ENCODE measurements around the gene ANKS3. TPM values are rescaled to one million over a fixed set of nuclear protein-coding genes. Genes with fewer than 3 reads are reported as not detected.

ANKS3 gene
- total RNA-seq, 1 donor from 2014 or later: 9.9 TPM

DNA sequence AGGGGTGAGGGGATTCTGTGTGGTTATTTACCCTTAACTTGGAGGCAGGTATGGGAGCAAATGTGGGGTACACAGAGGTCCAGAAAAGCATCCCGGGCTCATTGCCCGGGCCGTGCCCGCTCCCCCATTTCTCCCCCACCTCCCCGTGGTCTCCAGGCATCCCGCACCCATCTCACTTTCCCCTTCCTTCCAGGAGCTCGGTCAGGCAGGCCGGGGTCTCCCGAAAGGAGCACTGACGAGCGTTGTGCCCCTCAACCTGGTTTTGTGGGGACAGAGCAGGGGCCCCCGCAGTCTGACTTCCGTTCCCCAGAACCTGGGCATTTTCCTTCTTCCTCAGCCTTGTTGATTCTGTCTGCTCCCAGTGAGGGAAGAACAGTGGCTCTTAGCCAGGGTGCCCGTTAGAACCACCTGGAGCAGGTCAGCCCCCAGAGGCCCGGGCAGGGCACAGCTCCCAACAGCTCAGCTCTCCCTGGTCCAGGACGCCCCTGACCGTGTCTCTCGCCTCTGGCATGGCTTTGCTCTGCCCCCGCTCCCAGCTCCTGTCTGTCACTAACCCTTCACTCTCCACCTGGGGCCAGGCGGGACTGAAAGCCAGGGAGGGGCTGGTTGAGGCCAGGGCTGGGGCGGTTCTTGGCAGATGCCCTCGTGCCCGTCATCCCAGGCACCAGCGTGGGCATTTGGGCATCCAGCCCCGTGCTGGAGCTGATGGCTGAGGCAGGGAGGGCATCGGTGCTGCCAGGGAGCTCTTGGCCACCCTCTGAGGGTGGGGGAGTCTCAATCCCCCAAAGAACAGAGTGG, 53.2 kb downstream of the ANKS3 start:
- intact Hi-C loops (cut with DNase I): no loop called here
- peak; percentile 88 for DNase-seq (ENCODE audit: low spot score)

DNA sequence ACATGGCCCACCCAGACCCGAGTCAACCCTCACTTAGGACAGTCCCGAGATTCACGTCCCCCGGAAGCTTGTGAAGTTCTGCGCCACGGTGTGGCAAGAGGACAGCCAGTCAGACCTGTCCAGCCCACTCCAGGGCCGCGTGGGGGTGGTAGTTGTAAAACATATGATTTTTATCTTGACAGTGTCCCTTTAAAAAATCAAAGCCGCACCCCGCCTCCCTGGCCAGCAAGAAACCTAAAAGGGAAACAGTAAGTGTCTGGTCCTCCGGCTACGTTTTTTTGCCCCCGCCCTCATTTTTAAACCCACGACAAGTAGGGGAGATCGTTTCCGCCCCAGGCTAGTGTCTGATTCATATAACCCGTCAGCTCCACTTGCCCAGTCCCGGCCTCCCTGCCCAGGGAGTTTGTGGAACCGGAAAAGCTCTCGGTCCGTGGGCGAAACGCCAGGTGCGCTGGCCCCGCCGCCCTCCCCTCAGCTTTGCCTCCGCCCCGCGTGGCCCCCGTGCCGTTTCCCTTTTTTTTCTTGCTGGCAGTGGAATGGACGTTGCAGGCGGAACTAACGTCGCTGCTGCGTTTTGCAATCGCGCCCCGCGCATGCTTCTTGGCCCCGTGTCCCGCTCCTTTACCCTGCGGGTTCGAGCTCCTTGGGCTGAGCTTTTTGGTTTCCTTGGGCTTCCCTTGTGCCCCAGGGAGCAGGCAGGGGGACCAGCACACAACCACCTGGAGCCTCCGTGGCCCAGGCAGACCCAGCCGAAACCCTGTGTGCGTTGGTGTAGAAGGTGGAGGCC, 54.0 kb downstream of the ANKS3 start:
- intact Hi-C loops (cut with DNase I): no loop called here
- peak; percentile 94 for DNase-seq (ENCODE audit: low spot score)

DNA sequence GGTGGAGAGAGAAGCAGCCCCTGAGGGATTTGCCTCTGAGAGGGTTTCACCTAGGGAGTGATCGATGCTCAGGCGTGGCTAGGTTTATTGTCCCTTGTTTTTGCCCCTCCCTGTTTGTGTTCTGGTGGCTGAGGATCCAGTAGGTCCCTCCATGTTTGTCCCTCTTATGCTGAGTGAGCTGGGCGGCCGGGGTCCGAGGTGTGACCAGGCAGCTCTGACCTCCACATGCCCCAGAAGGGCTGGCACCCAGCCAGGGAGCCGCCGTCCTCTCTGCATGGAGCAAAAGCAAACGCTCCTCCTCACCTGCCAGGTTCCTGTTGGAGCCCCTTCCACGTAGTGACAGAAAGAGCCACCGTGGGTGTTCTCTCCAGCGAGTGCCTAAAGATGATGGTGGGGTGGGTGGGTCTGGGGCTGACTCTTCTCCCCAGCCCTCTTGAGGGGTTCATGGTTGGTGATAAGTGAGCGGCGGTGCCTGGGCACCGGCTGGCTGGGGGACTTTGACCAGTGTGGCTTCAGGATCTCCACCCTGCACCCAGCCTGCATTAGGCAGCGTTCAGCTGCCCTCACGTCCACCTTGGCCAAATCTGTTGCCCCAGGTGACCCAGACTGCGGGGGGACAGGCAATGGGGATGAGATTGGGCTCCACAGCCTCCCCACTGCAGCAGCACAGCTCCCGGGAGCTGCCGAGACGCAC, 54.8 kb downstream of the ANKS3 start:
- intact Hi-C loops (cut with DNase I): no loop called here
- no peak for DNase-seq (ENCODE audit: low spot score)

DNA sequence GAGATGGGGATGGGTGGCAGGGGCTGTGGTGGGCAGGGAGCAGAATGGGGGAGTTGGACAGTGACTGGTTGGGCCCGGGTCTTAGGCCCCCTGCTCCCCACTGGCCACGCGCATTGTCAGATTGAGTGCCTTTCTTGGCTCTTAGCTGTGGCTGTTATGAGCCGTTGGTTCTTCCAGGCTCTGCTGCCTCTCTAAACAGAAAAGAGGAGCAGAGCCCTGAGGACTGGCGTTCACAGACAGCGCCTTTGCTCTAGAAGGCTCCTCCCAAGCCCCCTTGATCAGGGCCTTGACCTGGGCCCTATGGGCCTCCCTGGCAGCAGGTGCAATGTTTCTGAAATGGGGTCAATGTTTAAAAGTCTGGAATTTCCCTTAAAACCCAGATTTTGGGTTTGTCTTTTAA, 55.5 kb downstream of the ANKS3 start:
- intact Hi-C loops (cut with DNase I): no loop called here
- no peak for DNase-seq (ENCODE audit: low spot score)

DNA sequence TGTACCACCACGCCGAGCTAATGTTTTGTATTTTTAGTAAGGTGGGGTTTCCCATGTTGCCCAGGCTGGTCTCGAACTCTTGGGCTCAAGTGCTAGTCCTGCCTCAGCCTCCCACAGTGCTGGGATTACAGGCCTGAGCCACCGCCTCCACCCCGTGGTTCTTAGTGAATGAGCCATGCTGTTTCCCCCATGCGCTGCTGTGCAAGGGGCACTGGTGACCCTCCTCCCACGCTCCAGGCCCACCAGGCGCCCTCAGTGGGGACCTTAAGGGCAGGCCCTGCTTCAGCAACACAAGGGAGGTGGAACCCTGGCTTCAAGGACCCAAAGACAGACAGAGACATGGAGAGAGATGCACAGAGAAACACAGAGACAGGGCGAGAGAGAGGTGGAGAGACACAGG, 56.1 kb downstream of the ANKS3 start:
- DNase-seq (ENCODE audit: low spot score): no peak
- intact Hi-C loops (cut with DNase I): no loop called here

DNA sequence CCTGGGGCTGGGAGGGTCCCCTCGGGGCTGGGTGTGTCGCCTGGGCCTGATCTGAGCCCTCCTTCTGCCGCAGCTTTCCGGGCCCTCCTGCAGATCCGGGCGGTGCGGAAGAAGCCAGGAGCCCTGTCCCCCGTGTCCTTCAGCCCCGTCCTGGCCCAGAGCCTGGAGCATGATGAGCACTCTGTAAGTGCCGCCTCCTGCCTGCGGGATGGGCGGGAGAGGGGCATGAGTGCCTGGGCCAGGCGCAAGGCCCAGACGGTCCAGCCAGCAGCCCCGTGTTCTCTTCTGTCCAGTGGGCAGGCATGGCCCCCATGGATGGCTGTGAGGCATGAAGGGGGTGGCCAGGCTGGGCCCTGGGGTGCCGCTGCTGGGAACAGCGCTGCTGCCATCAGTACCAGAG, 56.7 kb downstream of the ANKS3 start:
- intact Hi-C loops (cut with DNase I): no loop called here
- peak; percentile 90 for DNase-seq (ENCODE audit: low spot score)

DNA sequence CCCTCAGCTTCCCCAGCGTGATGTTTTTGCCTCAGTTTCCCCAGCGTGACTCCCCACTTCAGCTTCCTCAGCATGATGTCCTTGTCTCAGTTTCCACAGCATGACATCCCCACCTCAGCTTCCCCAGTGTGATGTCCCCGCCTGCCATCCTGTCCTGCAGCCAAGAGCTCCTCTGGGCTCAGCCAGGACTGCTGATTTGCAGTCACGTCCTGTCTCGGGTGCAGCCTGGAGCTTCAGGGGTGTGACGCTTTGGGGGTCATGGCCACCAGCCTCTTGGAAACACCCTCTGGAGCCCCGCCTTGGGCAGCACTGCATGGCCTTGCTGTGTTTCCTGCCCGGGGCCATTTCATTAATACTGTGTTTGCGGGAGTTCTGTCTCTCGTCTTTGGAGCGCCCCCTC, 57.2 kb downstream of the ANKS3 start:
- intact Hi-C loops (cut with DNase I): no loop called here
- DNase-seq (ENCODE audit: low spot score): no peak

DNA sequence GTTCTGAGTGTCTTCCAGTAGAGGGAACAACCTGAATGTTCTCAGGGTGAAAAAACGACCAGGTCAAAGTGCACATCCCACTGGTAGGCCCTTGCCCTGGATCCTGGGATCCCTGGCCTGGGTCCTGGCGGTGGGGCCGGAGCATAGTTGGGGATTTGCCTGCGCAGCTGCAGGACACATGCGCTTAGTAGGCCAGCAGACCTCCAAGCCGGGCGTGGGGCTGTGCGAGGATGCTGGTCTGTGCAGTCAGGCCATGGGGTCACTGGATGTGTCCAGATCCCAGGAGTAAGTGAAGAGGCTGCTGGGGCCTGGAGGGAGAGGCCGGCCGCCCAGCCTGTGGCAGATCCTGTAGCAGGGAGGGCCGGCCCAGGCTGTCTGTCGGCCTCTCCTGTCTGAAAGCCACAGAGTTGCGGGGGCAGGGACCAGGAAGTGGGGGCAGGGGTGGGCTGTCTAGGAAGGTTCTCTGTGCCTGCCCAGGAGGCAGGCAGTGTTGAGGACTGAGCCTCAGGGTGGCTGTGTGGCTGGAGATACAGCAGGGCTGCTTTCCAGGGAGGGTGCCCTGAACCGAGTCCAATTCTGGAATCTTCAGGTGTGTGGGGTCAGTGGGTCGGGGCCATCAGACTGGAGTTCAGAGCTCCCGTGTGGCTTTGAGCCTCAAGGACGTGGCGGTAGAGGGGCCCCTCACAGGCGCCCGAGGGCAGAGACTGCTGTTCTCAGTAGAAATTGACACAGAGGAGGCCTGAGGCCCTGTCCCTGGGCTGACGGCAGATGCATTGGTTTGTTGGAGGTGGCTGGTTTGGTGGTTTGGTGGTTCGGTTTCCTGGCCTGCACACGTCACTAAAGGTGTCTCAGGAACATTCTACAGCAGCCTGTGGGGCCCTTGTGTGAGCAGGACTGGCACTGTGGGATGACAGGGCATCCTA, 57.9 kb downstream of the ANKS3 start:
- no peak for DNase-seq (ENCODE audit: low spot score)
- intact Hi-C loops (cut with DNase I): no loop called here

DNA sequence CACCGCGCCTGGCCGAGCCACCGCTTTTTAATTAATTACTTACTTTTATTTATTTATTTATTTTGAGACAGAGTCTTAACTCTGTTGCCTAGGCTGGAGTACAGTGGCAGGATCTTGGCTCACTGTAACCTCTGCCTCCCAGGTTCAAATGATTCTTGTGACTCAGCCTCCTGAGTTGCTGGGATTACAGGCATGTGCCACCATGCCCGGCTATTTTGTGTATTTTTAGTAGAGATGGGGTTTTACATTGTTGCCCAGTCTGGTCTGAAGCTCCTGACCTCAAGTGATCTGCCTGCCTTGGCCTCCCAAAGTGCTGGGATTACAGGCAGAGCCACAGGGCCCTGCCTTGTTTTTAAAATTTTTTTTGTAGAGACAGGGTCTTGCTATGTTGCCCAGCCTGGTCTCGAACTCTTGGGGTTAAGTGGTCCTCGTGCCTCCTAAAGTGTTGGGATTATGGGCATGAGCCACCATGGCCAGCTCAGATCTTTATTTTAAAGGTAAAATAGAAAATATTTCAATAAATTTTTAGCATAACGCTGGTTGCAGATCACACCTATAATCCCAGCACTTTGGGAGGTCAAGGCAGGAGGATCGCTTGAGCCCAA, 59.0 kb downstream of the ANKS3 start:
- DNase-seq (ENCODE audit: low spot score): no peak
- intact Hi-C loops (cut with DNase I): no loop called here

DNA sequence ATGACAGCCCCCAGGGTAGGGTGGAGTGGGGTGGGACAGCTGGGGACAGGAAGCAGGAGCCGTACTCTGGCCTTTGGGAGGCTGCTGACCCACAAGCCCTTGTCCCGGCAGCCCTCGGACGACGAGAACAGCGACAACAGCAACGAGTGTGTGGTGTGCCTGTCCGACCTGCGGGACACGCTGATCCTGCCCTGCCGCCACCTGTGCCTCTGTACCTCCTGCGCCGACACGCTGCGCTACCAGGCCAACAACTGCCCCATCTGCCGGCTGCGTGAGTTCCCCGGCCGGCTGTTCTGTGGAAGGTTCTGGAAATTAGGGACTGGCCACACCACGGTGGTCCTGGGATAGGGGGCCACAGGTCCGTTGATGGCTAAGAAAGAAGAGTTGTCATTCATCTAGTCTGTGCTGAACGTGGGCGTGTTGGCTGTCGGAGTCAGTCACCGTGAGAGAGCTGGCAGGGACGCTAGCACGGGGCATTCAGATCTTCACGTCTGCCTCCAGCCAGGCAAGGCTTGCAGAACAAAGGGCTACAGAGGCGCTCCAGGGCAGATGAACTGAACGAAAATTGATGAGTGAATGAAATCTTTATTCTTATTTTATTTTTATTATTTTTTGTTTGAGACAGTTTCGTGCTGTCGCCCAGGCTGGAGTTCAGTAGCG, 60.6 kb downstream of the ANKS3 start:
- no peak for DNase-seq (ENCODE audit: low spot score)
- intact Hi-C loops (cut with DNase I): no loop called here

DNA sequence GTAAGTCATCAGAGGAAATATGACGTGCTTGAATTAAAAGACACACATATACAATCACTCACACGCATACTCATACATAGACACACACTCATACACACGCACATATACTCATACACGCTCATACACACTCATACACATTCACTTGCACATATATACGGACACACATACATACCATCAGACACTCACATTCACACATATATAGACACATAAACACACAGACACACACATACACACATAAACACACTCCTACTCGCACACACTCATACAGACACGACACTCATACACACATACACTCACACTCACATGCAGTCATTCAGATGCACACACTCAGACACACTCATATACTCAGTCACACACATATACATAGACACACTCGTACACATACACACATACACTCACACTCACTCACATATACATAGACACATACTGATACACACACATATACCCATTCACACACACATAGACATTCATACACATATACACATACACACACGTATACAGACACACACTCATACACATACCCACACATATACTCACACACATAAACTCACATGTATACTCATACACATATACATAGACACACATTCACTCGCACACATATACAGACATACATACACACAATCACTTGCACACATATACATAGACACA, 65.6 kb downstream of the ANKS3 start:
- DNase-seq (ENCODE audit: low spot score): no peak
- intact Hi-C loops (cut with DNase I): no loop called here

DNA sequence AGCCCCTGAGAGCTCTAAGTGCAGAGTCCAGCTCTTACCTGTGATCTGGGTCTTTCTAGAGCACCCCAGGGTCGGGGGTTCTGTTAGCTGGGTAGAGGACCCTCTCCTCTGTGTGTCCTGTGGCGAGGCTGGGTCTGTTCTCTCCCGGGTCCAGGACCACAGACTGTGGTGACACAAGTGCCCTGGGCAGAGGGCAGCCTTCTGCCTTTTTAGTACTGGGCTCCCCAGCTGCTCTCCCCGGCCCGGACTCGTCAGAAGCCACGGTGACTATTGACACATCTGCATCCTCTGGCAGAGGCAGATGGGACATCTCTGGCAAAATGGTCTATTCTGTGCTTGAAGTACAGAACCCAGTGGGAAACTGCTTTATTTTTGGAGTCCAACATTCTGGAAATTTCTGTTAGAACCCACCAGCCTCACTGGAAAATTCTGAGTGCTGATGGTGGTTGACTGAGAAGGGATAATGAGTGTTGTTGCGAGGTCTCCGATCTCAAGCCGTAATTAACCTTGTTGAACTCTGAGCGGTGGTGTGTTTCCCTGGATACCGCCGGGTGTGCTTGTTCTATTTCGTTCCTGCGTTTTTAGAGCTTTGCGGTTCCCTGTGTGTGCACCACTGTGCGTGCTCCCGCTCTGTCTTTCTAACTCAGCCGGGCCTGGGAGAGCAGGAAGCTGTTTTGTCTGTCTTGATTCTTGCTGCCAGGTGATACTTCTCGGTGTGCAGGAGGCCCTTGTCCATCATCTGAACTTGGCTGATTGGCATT, 66.7 kb downstream of the ANKS3 start:
- no peak for DNase-seq (ENCODE audit: low spot score)
- intact Hi-C loops (cut with DNase I): no loop called here

DNA sequence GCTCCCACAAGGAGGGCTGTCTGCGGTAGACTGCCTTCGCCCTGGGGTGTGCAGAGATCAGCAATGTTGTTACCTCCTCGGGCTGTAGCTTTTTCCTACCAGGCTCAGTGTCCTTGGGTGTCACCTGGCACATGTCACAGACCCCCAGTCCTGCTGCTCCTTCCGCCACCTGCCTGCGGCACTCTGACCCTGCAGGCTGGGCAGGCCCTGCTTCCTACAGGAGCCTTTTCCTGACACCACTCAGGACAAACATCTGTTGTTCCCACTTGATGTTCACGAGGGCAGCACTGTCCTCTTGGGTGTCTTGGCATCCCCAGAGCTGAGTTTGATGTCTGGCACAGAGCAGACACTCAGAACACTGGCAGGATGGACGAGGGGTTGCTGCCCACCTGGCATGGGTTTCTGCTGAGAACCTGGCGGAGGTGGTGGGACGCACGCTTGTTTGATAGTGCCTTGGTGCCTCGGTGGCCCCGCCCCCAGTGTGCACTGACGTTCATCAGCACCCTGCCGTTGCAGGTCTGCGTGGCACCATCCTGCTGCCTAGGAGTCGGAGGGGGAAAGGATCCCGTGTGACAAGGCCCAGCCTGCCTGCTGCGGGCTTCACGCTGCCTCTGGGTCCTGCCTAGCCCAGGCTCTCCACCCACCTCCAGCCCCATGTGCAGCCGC, 67.4 kb downstream of the ANKS3 start:
- DNase-seq (ENCODE audit: low spot score): no peak
- intact Hi-C loops (cut with DNase I): no loop called here

DNA sequence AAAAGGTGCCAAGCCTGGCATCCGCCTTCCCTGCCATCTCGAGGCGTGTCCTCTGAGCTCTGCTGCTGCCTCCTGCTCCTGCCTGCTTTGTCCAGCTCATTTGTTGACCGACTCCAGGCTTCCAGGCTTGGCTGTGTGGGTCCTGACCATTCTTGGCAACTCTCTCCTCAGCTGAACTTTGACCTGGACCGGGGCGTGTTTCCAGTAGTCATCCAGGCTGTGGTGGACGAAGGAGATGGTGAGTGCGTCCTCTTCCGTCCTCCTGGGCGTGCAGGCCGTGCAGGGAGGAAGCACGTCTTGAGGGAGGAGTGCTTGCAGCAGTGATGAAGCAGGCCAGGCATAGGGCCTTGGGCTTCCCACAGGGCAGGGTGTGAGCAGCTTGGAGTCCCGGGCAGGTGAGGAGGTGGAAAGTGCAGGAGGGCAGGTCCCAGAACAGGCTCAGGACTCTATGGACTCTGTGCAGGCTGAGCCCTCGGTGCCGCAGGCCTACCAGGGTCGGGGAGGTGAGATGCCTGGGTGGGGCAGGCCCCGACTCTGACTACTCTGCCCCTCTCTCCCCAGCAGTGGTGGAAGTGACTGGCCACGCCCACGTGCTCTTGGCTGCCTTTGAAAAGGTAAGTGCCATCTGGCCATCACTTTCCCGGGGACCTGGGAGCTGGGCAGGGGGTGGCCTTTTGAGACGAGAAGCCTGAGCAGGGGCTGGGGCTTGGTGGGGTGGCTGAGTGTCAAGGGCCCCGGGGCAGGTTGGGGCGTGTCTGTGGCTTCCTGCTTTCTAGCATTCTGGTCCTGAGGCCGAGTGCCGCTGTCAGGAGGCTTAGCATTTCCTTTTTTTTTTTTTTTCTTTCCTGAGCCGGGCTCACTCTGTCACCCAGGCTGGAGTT, 69.3 kb downstream of the ANKS3 start:
- intact Hi-C loops (cut with DNase I): no loop called here
- no peak for DNase-seq (ENCODE audit: low spot score)

DNA sequence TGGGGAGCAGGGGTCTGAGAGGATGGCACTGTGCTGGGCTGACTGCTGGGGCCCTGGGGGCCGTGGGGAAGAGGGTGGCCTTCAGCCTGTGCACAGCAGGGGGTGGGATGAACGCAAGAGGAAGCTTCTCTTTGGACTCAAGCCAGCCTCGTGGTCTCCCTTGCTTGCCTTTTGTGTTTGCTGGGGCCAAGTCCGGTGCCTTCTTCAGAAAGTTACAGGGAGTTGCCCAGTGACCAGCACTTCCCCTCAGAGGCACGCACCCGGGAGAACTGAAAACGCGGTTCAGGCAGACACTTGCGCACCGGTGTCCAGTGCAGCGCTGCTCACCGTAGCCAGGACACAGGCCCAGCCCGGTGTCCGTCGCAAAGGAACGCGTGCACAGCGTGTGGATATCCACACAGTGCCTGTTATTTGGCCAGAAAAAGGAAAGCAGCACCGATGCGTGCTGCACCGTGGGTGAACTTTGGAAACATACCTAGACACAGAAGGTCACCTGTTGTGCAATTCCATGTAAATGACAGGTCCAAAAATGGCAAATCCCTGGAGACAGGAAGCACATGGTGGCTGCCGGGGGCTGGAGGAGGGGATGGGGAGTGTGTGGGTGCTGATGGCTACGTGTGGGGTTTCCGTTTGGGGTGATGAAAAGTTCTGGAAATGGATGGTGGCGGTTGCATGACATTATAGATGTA, 70.2 kb downstream of the ANKS3 start:
- intact Hi-C loops (cut with DNase I): no loop called here
- no peak for DNase-seq (ENCODE audit: low spot score)

DNA sequence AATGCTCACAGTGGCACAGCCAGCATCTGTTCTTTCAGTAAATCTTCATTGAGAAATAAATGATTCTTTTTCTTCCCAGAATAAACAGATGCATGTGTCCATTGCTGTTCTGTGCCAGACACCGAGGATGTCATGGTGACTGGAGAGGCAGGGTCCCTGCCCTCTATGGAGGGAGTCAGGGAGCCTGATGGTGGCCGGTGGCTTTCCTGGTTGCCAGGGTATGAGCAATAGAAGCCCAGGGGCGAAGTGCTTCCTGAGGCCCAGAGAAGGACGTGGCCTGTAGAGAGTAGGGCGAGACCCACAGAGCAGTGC, 70.7 kb downstream of the ANKS3 start:
- no peak for DNase-seq (ENCODE audit: low spot score)
- intact Hi-C loops (cut with DNase I): no loop called here

Measured in cardiac septum (tissue), 1 donor.